ENCODE results near the gene NR4A2. TPM values are rescaled to one million over a fixed set of nuclear protein-coding genes. Genes with fewer than 3 reads are reported as not detected.

The NR4A2 gene
- total RNA-seq, 1 donor from 2014 or later = 5.5 TPM

DNA sequence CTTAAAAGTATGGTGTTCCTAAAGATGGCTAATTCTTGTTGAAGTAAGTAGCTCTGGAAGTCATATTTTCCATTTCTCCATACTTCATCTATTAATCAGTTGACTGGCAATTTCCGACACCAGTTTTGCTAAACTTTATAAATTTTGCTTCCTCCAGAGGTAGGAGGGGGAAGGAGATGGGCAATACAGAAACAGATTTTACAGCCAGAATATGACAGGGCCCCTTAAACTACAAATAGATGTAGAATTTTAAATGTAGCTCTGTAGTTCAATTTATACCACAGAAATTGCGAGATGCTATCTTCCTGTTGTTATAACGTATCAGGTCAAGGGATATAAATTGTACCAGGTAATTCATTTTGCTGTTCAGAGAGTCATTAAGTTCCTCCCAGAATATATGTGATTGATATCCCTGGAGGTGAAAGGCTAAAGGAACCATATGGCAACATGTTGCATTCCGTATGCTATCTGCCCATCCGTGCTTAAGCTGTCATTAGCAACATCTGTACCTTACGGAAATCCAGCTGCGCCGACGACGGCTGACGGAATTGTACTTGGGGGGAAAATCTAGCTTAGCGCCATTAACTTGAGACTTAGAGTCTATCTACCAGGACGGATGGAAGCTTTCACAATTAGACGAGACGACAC is 8.4 kb upstream of the NR4A2 start:
- intact Hi-C loops (cut with micrococcal nuclease) = loop anchor here (1.0 to 5.0 kb wide), 10 partner anchors 9 to 1556 kb away; partner anchors contain the start of genes ACVR1, ACVR1C, CYTIP and GPD2

DNA sequence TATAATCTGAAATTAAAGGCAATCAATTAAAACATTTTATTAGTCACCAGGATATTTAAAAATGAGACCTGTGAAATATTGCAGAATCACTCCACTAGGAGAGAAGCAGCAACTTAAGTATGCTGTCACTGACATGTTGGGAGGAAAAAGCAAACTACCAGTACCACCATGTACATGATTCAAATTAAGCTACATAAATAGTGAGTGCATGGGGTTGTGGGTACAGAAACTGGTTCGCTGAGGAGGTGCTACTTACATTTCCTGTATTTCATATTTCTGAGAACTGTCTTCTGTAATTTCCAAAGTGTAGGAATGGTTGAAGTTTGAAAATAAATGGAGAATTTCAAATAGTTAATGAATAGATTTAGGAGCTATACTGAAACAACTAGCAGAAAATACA is 7.9 kb upstream of the NR4A2 start:
- intact Hi-C loops (cut with micrococcal nuclease) = loop anchor here (2.0 to 5.0 kb wide), 6 partner anchors 136 to 1557 kb away; partner anchors contain the start of genes ACVR1, ACVR1C and CYTIP

DNA sequence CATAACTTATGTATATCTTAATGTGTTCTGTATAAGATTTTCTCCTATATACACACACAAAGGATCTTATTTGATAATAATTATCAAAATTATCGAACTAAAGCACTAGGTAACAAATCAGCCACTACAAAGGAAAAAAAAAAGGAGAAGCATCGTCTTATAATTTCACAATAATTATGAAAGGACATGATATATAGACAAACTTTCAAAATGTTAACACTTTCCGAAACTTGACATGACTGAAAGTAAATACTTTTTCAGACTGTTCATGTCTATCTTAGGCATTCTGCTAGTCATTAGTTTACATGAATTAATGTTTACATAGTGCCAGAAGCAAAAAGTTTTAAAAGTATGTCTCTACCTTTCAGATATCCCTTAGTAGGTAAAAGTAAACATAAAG is 7.3 kb upstream of the NR4A2 start:
- intact Hi-C loops (cut with micrococcal nuclease) = loop anchor here (2.0 to 10.0 kb wide), 8 partner anchors 137 to 1557 kb away; partner anchors contain the start of genes ACVR1, ACVR1C and CYTIP

DNA sequence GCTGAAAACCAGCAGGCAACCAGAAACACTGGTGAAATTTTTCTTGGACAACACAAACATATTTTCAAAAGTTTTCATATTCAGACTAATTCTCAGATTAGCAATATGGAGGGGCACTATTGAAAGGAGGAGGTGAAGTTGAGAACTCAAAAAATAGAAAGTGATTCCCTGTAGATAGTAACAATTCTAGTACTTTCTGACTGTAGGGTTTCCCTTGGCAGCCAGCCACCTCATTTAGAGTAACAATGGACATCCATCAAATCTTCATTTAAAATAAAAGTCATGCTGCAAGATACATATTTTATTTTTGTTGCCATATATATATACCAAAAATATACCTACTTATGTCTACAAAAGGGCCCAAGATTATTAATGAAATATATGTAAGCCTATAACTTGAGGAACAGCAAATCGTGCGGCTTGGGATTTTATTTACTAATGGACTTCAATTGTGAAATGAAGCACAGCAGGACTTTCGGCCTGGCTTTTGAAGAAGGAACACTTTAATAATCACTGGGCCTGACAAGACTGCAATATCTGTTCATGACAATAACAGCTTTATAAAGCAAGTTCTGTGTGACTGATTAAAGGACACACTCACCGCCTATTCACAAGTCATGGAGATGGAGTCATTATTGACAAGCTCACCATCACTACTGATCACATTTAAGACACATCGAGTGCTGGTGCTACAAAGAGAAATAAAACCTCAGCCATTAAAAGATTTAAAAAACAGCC is 6.8 kb upstream of the NR4A2 start:
- intact Hi-C loops (cut with micrococcal nuclease) = loop anchor here (10.0 kb wide), 2 partner anchors 856 to 964 kb away; no protein-coding TSS in a partner anchor

DNA sequence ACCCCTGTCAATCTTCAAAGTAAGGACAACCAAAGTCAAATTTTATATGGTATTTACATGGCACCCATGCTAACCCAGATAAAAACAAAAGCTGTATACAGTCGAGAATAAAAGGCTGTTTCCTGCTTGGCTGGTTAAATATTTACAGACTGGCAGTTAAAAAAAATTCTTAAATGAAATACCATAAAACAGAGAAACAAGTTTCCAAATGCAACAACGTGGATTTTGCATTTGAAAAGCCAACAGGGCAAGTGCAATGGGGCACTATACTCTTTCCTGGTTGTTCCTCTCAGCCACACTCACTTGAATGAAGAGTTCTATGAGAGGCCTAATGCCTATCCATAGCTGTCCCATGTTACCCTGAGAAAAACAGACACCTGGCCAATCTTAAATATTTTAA is 6.1 kb upstream of the NR4A2 start:
- intact Hi-C loops (cut with micrococcal nuclease) = loop anchor here (10.0 kb wide), 2 partner anchors 856 to 964 kb away; no protein-coding TSS in a partner anchor

DNA sequence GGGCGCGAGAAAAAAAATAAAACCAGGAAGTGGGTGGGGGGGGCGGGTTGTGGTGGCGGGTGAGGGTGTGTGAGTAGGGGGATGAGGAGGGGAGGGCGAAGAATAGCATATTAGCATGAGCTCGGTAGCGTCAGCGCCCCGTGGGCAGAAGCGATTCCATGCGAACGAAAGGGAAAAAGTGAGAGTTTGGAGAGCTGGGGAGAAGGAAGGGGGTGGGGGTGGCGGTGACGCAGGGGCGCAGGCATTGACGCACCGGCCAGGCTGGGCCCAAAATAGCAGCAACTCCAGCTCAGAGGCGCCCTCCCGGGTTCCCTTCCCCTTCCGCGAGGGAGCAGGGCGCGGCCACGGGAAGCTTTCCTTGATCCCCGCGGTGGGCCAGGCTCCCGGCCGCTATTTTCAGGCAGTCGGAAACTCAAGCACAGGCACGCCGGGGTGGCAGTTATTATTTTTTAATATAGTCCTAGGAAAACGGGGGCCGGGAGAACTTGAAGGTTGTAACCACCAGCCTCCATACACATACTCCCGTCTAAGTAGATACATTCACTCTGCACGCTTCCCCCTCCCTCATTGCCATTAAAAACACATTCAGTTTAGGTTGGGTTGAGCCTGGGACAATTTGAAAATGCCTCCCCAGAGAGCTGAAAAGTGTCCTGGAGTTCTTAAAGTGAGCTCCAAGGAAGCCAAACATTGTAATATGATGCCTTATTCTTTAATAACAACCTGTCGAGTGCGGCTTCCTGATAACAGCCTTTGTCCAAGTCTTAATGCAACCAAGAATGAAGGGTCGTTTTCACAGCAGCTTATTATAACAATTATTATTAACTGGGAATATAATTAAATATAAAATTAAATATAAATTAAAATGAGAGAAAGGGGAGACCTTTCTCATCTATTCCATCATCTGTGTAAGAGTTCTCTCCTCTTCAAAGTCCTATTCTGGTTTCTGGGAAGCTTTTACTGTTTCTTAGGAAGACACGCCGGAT is 2.3 kb upstream of the NR4A2 start:
- intact Hi-C loops (cut with micrococcal nuclease) = loop anchor here (1.0 to 10.0 kb wide), 6 partner anchors 66 to 960 kb away; no protein-coding TSS in a partner anchor

DNA sequence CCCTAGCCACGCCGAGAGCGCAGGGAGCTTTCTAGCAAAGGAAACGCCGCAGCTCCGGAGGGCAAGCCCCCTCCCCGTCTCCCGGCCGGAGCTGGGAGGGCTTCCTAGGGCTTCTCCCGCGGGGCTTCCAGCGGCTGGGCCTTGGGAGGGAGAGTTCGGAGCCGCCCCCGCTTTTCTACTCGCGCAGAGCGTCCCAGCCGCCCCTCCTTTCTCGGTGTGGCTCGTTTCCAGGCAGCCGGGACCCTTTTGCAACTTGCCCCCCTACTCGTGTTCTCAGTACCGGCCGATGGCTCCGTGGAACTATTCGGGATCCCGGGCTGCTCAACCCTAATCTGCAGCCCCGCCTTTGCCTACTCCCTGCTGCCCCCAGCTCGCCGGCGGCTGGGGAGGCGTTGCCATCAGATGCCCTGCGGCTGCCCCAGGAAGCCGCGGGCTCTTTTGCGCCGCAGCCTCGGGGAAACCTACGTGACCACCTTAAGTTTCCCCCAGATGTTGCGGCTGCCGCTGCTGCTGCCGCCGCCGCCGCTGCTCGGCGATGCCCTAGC is 1.5 kb upstream of the NR4A2 start:
- intact Hi-C loops (cut with micrococcal nuclease) = loop anchor here (1.0 to 10.0 kb wide), 4 partner anchors 142 to 959 kb away; no protein-coding TSS in a partner anchor

DNA sequence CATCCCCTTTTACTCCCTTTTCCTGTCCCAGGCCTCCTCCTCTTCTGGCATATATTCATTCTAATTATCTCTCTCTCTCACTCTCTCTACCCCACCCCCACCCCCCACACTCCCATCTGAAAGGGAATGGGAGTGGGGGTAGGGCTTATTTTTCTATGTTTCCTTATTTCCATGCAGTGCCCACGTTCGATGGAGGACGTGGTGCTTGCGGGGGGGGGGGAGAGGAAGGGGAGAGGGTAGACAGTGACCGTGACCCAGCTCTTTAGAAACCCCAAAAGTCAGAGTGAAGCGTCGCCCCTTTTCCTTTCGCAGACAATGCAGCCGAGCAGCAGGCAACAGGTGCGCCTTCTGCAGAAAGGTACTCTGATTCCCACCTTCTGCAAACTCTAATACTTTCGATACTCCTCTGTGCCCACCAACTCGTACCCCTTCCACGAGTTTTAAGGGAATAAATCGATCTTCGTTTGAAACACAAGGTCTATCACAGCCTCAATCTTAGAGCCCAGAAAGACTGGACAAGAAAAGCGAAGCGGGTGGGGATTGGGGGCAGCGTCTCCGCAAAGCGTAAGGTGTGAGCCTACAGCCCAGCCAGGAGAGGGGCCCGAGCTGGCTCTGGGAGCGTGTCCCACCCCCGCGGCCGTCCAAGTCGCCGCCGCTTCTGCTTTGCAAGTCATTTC is 891 bp upstream of the NR4A2 start:
- intact Hi-C loops (cut with micrococcal nuclease) = loop anchor here (10.0 kb wide), 2 partner anchors 861 to 959 kb away; no protein-coding TSS in a partner anchor

DNA sequence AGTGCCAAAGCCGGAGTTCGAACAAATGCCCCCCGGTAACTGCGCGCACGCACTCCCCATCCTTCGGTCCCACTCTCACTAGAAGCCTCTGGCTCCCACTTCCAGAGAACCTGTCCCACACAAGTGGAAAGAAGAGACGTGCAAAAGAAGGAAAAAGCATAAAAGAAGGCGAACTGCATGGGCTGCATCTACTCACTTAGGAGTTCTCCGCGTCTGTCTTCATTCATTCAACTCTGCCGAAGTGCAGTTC is 312 bp downstream of the NR4A2 start:
- intact Hi-C loops (cut with micrococcal nuclease) = loop anchor here (1.0 to 10.0 kb wide), 6 partner anchors 9 to 957 kb away; partner anchors contain the start of gene GPD2

DNA sequence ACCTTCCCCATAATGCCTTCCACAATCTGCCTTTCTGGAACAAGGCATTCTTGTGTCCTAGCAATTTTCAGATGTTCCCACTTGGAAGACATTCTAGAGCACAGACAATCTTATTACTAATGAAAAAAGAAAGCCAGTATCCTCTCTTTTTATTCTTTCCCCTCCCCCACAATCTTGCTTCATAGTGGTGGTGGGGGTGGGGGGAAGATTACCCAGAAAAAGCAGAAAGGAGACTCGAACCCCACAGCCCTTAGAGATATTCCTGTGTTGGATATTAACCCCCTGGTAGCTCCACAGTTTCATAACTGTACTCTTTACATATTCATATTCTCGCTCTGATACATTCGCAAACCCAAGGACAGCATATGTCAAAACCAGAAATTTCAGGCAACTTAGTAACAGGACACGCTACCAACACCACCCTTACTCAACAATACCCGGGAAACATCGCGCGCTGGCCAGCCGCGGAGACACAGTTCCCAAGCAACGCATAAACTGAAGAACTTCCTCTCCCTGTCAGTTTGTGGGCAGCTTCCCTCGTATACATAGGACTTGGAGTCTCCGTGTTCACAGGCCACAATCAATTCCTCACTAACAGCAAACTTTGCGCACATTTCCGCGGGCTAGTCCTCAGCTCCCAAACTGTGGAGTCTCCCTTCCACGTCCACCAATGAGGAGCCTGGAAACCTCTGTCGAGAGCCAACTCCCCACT is 793 bp downstream of the NR4A2 start:
- intact Hi-C loops (cut with micrococcal nuclease) = loop anchor here (1.0 to 10.0 kb wide), 6 partner anchors 9 to 957 kb away; partner anchors contain the start of gene GPD2

DNA sequence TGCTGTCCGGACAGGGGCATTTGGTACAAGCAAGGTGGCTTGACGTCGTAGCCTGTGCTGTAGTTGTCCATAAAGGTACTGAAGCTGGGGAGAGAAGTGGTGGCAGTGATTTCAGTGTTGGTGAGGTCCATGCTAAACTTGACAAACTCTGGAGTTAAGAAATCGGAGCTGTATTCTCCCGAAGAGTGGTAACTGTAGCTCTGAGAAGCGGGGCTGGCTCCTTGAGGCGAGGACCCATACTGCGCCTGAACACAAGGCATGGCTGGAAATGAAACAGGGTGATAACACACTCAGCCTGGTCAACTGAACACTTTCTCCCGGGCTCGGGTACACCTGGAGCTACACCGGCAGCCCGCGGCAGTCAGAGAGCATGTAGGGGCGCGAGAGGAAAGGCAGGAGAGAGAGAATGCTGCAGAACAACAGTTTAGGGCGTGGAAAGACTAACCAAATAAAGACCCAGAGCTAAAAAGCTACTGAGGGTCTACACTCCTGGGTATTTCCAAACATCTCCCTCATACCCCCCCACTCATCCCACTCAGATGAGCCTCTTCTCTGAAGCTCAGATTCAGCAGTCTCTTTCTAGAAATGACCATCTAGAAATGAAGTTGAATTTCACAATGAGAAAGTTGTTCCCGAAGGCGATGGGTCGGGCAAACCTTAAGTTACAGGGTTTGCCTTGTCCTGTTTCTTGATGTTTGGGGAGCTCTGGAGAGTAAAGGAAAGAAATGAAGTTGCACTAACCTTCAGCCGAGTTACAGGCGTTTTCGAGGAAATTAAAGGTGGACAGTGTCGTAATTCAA is 2.4 kb downstream of the NR4A2 start:
- intact Hi-C loops (cut with micrococcal nuclease) = loop anchor here (10.0 kb wide), 3 partner anchors 865 to 955 kb away; no protein-coding TSS in a partner anchor

DNA sequence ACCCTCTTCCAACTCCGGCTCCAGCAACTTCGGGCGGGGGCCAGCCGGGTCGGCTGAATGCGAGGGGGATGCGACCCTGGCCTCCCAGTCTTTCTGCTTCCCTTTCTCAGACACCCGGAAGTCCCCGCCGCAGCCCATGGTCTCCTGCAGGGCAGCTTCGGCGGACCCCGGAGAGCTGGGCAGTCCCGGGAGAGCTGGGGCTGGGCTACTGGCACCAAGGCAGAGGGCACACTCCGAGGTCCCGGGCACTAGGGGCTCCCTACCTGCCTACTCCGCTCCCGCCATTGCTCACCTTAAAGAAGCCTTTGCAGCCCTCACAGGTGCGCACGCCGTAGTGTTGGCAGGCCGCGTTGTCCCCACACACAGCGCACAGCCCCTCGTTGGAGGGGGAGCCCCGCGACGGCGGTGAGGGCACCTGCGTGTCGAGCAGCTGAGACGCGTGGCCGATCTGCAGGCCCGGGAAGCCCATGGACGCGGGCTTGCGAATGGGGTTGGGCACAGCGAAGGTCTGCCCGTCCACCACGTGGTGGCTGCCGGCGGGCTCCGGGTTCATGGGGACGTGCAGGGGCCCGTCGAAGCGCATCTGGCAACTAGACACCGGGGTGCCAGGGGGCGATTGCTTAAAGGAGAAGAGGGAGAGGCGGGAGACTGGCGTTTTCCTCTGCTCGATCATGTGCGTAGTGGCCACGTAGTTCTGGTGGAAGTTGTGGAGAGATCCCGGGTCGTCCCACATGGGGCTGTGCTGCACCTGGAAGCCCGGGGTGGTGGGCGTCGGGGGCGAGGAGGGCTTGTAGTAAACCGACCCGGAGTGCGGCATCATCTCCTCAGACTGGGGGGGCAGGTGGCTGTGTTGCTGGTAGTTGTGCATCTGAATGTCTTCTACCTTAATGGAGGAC is 3.2 kb downstream of the NR4A2 start:
- intact Hi-C loops (cut with micrococcal nuclease) = loop anchor here (10.0 kb wide), 1 partner anchor 936 kb away; no protein-coding TSS in a partner anchor

DNA sequence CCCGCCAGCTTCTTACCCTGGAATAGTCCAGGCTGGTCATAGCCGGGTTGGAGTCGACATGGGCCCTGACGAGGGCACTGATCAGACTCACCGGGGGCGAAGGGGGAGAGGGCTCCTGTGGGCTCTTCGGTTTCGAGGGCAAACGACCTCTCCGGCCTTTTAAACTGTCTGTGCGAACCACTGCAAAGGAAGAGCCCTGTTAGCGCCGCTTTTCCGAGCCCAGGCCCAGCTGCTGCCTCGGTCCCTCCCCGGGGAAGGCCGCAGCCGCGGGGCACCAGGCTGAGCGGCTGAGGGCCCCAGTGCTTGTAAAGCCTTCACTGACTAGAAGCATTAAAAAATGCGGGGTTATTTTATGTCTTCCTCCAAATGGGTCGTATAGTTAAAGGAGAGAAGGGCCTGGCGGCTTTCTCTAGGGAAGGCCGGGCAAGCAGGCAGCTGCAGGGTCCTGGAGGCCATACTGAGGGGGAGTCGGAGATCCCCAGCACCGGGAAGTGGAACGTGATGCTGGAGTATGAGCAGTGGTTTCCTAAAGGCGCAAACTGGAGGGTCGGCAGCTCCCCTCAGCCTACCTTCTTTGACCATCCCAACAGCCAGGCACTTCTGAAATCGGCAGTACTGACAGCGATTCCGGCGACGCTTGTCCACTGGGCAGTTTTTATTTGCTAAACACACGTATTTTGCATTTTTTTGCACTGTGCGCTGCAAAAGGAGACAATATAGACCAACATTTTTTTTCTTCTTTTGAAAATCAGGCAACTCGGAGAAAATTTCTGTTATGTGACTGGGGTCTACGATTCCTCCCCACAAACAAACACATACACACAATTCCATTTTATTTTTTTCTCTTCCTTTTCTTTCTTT is 4.5 kb downstream of the NR4A2 start:
- intact Hi-C loops (cut with micrococcal nuclease) = loop anchor here (10.0 kb wide), 1 partner anchor 937 kb away; no protein-coding TSS in a partner anchor

DNA sequence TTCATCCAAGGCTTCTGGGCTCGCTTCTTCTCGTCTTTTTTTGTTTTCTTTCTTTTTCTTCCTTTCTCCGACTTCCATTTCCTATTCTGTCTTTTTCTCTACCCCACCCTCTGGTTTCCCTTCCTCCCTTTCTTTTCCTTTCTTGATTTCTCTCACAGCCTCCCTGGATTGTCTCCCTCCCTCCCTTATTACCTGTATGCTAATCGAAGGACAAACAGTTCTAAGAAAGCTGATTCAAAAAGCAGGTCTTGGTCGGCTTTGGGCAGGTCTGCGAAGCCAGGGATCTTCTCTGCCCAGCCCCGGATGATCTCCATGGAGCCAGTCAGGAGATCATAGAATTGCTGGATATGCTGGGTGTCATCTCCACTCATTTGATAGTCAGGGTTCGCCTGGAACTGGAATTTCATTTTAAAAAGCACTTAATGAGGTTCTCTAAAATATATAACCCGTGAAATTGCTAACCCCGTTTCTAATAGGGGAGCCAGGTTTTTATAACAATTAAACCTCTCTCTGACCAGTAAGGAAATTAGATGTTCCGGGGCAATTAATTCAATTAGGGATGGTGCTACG is 5.9 kb downstream of the NR4A2 start:
- intact Hi-C loops (cut with micrococcal nuclease) = loop anchor here (10.0 kb wide), 1 partner anchor 938 kb away; no protein-coding TSS in a partner anchor

DNA sequence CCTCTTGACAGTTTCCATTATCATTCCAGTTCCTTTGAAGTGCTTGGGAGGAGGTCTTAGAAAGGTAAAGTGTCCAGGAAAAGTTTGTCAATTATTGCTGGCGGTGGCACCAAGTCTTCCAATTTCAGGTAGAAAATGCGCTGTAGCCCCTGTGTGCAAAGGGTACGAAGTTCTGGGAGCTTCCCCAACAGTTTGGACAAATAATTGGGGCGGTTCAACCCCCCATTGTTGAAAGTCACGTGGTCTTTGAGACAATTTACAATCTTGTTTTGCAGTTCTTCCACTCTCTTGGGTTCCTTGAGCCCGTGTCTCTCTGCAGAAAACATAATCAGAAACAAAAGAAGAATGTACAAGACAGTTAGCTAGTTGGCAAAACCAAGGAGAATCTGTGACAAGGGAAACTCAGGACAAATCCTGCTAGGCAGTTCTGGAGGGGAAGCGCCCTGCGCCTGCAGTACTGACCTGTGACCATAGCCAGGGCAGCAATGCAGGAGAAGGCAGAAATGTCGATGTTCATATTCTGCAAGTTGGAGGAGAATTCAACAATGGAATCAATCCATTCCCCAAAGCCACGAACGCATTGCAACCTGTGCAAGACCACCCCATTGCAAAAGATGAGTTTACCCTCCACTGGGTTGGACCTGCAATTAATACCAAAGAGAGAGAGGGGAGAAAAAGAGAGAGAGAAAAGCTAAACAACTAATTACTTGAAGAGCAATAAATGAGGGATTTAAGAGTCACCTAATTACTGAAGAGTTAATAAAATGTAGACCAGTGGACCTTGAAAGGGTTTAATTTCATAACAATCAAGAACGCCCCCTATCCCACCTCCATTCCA is 6.6 kb downstream of the NR4A2 start:
- intact Hi-C loops (cut with micrococcal nuclease) = loop anchor here (10.0 kb wide), 1 partner anchor 939 kb away; no protein-coding TSS in a partner anchor
